ENCODE data around the gene RASGRF2.

RASGRF2 gene

DNA sequence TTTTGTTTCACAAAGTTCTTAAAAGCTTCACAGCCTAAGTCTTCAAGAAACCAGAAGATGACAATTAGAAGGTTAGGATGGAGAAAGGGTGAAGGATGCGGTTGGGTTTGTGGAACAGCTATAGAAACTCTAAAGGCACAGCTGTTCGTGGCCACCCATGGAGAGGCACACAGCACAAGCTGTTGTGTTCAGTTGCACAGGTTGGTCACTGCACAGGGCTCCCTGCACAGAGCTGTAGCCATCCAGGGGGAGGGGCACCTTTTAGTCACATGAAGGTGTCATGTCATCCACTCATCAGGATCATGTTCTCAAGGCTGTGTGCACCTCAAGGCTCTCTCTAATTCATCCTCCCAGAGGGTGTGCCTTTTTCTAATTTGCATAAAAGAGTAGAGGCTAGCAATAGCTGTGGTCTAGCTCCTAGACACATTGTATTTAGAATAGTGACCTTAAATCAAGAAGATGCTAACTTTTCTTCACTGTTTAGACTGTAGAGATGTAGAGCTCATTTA is 5.0 kb upstream of the RASGRF2 start:
- TF ChIP-seq TEAD4 (IDR thresholded peaks at IDR 0.05) (no peak), RAD21 (IDR thresholded peaks at IDR 0.05; ENCODE audit: low read depth) (no peak), FOXM1 (IDR thresholded peaks at IDR 0.05; ENCODE audit: borderline replicate concordance, low read depth) (no peak)

DNA sequence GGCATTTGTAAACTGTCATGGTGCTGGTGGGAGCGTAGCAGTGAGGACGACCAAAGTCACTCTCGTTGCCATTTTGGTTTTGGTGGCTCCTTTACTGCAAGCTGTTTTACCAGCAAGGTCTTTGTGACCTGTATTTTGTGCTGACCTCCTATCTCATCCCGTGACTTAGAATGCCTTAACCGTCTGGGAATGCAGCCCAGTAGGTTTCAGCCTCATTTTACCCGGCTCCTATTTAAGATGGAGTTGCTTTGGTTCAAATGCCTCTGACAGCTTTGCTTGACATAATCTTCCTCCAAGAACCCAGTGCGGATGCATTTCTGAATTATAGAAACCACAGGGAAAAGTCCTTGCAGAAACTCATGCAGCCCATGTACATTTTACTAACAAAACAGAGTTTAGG is 3.9 kb upstream of the RASGRF2 start:
- TF ChIP-seq TCF12 (IDR thresholded peaks at IDR 0.05; ENCODE audit: low read depth): no peak
- TF ChIP-seq EP300 (IDR thresholded peaks at IDR 0.05; ENCODE audit: borderline replicate concordance): no peak
- TF ChIP-seq NFIC (IDR thresholded peaks at IDR 0.05): no peak
- TF ChIP-seq YY1 (IDR thresholded peaks at IDR 0.05; ENCODE audit: low read depth): no peak
- TF ChIP-seq, protein P1, sequence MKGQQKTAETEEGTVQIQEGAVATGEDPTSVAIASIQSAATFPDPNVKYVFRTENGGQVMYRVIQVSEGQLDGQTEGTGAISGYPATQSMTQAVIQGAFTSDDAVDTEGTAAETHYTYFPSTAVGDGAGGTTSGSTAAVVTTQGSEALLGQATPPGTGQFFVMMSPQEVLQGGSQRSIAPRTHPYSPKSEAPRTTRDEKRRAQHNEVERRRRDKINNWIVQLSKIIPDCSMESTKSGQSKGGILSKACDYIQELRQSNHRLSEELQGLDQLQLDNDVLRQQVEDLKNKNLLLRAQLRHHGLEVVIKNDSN (IDR thresholded peaks at IDR 0.05): no peak
- TF ChIP-seq REST (IDR thresholded peaks at IDR 0.05; ENCODE audit: low read depth): no peak
- no peak for TF ChIP-seq RAD21 (IDR thresholded peaks at IDR 0.05; ENCODE audit: low read depth)
- TF ChIP-seq ZBTB7A (IDR thresholded peaks at IDR 0.05; ENCODE audit: low read depth): no peak
- TF ChIP-seq TEAD4 (IDR thresholded peaks at IDR 0.05): no peak
- TF ChIP-seq TAF1 (IDR thresholded peaks at IDR 0.05; ENCODE audit: low read depth): no peak
- no peak for TF ChIP-seq CEBPB (IDR thresholded peaks at IDR 0.05)
- TF ChIP-seq FOXM1 (IDR thresholded peaks at IDR 0.05; ENCODE audit: borderline replicate concordance, low read depth): no peak
- no peak for TF ChIP-seq CREB1 (IDR thresholded peaks at IDR 0.05; ENCODE audit: low read depth)
- TF ChIP-seq EGR1 (IDR thresholded peaks at IDR 0.05): no peak
- TF ChIP-seq MAX (IDR thresholded peaks at IDR 0.05): no peak

DNA sequence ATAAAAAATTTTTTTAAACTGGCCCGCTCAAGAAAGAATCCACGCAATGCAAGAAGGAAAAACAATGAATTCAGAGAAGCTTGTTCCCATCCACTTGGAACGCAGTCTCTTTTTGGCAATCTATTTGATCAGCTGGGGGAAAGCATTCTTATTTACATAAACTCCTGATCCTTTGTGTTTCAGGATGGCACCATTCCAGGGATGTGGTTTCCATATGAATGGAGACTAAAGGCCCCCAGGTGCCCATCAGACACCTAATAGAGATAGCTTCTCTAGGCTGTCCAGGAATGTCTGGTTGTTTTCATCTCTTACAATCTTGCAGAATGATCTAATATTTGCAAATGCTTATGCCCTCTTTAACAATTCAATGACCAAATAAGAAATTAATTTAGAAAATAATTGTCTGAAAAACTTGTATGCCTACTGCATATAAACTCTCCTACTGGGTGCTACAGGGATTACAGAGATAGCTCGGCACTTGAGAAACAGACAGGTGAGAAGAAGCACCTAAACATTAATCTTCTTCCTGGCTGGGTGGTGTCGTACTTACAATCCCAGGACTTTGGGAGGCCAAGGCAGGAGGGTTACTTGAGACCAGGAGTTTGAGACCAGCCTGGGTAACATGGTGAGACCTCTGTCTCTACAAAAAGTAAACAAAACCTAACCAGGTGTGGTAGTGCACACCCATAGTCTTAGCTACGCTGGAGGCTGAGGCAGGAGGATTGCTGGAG is 3.0 kb upstream of the RASGRF2 start:
- no peak for TF ChIP-seq NFIC (IDR thresholded peaks at IDR 0.05)
- TF ChIP-seq MAX (IDR thresholded peaks at IDR 0.05): no peak
- no peak for TF ChIP-seq YY1 (IDR thresholded peaks at IDR 0.05; ENCODE audit: low read depth)
- TF ChIP-seq TCF12 (IDR thresholded peaks at IDR 0.05; ENCODE audit: low read depth): no peak
- no peak for TF ChIP-seq TEAD4 (IDR thresholded peaks at IDR 0.05)
- TF ChIP-seq CREB1 (IDR thresholded peaks at IDR 0.05; ENCODE audit: low read depth): no peak
- TF ChIP-seq FOXM1 (IDR thresholded peaks at IDR 0.05; ENCODE audit: borderline replicate concordance, low read depth): no peak
- no peak for TF ChIP-seq CEBPB (IDR thresholded peaks at IDR 0.05)
- TF ChIP-seq RAD21 (IDR thresholded peaks at IDR 0.05; ENCODE audit: low read depth): no peak
- no peak for TF ChIP-seq REST (IDR thresholded peaks at IDR 0.05; ENCODE audit: low read depth)
- TF ChIP-seq ZBTB7A (IDR thresholded peaks at IDR 0.05; ENCODE audit: low read depth): no peak
- TF ChIP-seq, protein P1 (IDR thresholded peaks at IDR 0.05): no peak
- TF ChIP-seq TAF1 (IDR thresholded peaks at IDR 0.05; ENCODE audit: low read depth): no peak
- no peak for TF ChIP-seq EGR1 (IDR thresholded peaks at IDR 0.05)
- TF ChIP-seq EP300 (IDR thresholded peaks at IDR 0.05; ENCODE audit: borderline replicate concordance): no peak

DNA sequence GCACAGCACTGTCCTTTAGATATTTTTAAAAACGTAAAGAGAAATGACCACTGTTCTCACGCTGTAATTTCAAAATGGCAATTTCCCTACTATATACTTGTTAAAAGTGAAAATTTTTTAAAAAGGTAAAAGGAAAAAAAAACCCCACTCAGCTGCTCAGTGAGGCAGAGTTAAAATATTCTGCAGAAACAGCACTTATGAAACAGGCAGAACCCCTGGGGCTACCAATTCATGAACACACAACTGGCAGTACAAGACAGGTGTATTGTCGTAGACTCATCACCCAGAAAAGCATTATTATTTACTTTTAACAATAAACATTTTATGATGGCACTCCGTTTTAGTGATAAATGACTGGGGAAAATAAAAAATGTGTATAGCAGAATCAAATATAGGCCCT is 1.5 kb upstream of the RASGRF2 start:
- TF ChIP-seq FOXM1 (IDR thresholded peaks at IDR 0.05; ENCODE audit: borderline replicate concordance, low read depth) (no peak), EP300 (IDR thresholded peaks at IDR 0.05; ENCODE audit: borderline replicate concordance) (no peak), RAD21 (IDR thresholded peaks at IDR 0.05; ENCODE audit: low read depth) (no peak), REST (IDR thresholded peaks at IDR 0.05; ENCODE audit: low read depth) (no peak), NFIC (IDR thresholded peaks at IDR 0.05) (no peak), TEAD4 (IDR thresholded peaks at IDR 0.05) (no peak), TCF12 (IDR thresholded peaks at IDR 0.05; ENCODE audit: low read depth) (no peak), YY1 (IDR thresholded peaks at IDR 0.05; ENCODE audit: low read depth) (no peak), CREB1 (IDR thresholded peaks at IDR 0.05; ENCODE audit: low read depth) (no peak), EGR1 (IDR thresholded peaks at IDR 0.05) (no peak), MAX (IDR thresholded peaks at IDR 0.05) (no peak), CEBPB (IDR thresholded peaks at IDR 0.05) (no peak), ZBTB7A (IDR thresholded peaks at IDR 0.05; ENCODE audit: low read depth) (no peak), TAF1 (IDR thresholded peaks at IDR 0.05; ENCODE audit: low read depth) (no peak)
- TF ChIP-seq, protein P1 (IDR thresholded peaks at IDR 0.05): no peak

All from Ishikawa (cell line).